ENCODE results near the gene PPP6R3.

Gene PPP6R3

DNA sequence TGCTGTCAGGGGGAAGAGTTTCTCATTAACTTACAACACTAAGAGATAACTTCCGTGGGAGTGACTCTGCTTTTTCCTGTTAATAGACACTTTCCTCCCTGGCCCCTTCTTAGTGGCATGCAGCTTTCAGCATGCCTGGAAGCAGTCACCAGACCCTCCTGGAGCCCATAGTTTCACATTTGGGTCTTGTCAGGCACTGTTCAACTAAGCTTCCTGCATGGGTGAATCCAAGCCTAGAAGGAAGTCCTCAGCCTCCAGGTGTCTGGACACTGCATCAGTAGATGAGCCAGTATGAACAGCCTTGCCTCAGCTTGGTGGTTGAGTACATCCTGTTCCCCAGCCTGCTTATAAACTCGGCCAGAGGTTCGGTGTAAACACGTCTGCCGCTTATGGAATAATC lies 68.1 kb downstream of the PPP6R3 start:
- Histone ChIP-seq H3K36me3 (ENCODE audit: insufficient read depth, low read length) (peaks cover 77% of the 10 kb centered on the region), H3K79me2 (ENCODE audit: insufficient read depth, low read length) (peaks cover 96% of the 10 kb centered on the region), H3K9me3 (ENCODE audit: insufficient read depth, low read depth, low read length) (no peaks in the 10 kb centered on the region), H4K20me1 (ENCODE audit: insufficient read depth, low read length, poor library complexity, severe bottlenecking) (peaks cover 61% of the 10 kb centered on the region), H3K4me1 (ENCODE audit: insufficient read depth, low read length, poor library complexity, severe bottlenecking) (peaks cover 2% of the 10 kb centered on the region), H3K9ac (ENCODE audit: low read depth, low read length, poor library complexity, severe bottlenecking) (no peak overlapping the region), H3K27me3 (ENCODE audit: insufficient read depth, low read length, poor library complexity, severe bottlenecking) (no peaks in the 10 kb centered on the region), H3K4me2 (ENCODE audit: low read depth, low read length, poor library complexity, severe bottlenecking) (no peak overlapping the region), H3F3A (ENCODE audit: low read depth) (no peaks in the 10 kb centered on the region), H2AFZ (ENCODE audit: low read length) (no peak overlapping the region), H3K9me2 (replicated peaks; ENCODE audit: low read depth, low read length) (no peaks in the 10 kb centered on the region), H3K4me3 (ENCODE audit: low read length, poor library complexity, severe bottlenecking) (no peak overlapping the region)
- TF ChIP-seq EZH2phosphoT487 (IDR thresholded peaks at IDR 0.05; ENCODE audit: borderline replicate concordance), result no peak
- TF ChIP-seq, protein P1, sequence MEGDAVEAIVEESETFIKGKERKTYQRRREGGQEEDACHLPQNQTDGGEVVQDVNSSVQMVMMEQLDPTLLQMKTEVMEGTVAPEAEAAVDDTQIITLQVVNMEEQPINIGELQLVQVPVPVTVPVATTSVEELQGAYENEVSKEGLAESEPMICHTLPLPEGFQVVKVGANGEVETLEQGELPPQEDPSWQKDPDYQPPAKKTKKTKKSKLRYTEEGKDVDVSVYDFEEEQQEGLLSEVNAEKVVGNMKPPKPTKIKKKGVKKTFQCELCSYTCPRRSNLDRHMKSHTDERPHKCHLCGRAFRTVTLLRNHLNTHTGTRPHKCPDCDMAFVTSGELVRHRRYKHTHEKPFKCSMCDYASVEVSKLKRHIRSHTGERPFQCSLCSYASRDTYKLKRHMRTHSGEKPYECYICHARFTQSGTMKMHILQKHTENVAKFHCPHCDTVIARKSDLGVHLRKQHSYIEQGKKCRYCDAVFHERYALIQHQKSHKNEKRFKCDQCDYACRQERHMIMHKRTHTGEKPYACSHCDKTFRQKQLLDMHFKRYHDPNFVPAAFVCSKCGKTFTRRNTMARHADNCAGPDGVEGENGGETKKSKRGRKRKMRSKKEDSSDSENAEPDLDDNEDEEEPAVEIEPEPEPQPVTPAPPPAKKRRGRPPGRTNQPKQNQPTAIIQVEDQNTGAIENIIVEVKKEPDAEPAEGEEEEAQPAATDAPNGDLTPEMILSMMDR (conservative IDR thresholded peaks at IDR 0.05; ENCODE audit: low read length), result no peak

DNA sequence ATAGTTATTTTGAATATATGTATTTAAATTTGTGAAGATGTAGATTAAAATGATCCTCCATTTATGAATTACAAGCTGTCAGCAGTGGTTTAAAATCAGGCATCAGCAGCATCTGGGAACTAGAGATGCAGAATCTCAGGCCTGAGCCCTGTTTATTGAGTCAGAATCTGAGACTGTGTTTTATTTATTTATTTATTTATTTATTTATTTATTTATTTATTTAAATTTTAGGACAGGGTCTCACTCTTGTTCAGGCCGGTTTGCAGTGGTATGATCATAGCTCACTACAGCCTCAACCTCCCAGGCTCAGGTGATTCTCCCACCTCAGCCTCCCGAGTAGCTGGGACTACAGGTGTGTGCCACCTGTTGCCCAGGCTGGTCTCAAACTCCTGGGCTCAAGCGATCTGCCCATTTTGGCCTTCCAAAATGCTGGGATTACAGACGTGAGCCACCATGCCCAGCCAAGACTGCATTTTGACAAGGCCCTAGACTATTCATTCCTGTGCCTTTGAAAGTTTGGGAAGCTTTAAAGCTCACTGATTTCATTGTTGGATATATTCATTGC lies 70.7 kb downstream of the PPP6R3 start:
- Histone ChIP-seq H2AFZ (ENCODE audit: low read length) (no peak overlapping the region), H3K9me2 (replicated peaks; ENCODE audit: low read depth, low read length) (no peaks in the 10 kb centered on the region), H3K36me3 (ENCODE audit: insufficient read depth, low read length) (peaks cover 68% of the 10 kb centered on the region; the same call in 1 of the 2 replicates), H3K9ac (ENCODE audit: low read depth, low read length, poor library complexity, severe bottlenecking) (no peak overlapping the region), H3K4me2 (ENCODE audit: low read depth, low read length, poor library complexity, severe bottlenecking) (no peak overlapping the region), H3K9me3 (ENCODE audit: insufficient read depth, low read depth, low read length) (no peaks in the 10 kb centered on the region), H3K27me3 (ENCODE audit: insufficient read depth, low read length, poor library complexity, severe bottlenecking) (no peaks in the 10 kb centered on the region), H3K4me1 (ENCODE audit: insufficient read depth, low read length, poor library complexity, severe bottlenecking) (peaks cover 2% of the 10 kb centered on the region), H3K4me3 (ENCODE audit: low read length, poor library complexity, severe bottlenecking) (no peak overlapping the region), H3F3A (ENCODE audit: low read depth) (no peaks in the 10 kb centered on the region), H3K79me2 (ENCODE audit: insufficient read depth, low read length) (peaks cover 94% of the 10 kb centered on the region), H4K20me1 (ENCODE audit: insufficient read depth, low read length, poor library complexity, severe bottlenecking) (peaks cover 64% of the 10 kb centered on the region)
- TF ChIP-seq EZH2phosphoT487 (IDR thresholded peaks at IDR 0.05; ENCODE audit: borderline replicate concordance), result no peak
- TF ChIP-seq, protein P1 (conservative IDR thresholded peaks at IDR 0.05; ENCODE audit: low read length), result no peak

DNA sequence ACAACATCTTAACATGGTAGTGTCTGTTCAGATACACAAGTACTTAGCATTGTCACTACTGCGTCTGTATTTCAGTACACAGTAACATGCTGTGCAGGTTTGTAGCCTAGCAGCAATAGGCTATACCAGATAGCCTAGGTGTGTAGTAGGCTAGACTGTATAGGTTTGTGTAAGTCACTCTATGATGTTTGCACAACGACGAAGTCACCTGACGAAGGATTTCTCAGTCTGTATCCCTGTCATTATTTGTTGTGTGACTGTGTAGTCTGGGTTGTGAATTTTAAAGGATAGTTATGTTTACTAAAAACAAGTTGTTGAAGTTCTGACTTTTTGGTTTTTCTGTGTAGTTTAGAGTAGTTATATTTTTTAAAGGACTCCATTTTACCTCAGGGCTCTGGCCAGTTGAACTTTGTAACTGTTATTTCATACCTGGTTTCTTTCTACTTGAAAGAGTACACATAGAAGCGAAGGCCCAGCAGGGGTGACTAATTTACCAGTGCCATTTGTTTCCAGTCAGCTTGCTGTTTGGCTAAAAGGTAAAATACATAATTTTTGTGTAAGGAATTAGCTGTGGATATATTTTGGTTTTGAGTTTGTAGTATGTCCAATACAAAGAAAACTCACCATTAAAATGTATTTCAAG lies 72.3 kb downstream of the PPP6R3 start:
- H4K20me1 ChIP-seq (ENCODE audit: insufficient read depth, low read length, poor library complexity, severe bottlenecking), result peaks cover 69% of the 10 kb centered on the region

More for the DNA sequence above, 72.3 kb downstream of the PPP6R3 start:
- Histone ChIP-seq H3K4me1 (ENCODE audit: insufficient read depth, low read length, poor library complexity, severe bottlenecking) (peaks cover 2% of the 10 kb centered on the region), H3K27me3 (ENCODE audit: insufficient read depth, low read length, poor library complexity, severe bottlenecking) (no peaks in the 10 kb centered on the region), H3K4me2 (ENCODE audit: low read depth, low read length, poor library complexity, severe bottlenecking) (no peak overlapping the region), H3K9me2 (replicated peaks; ENCODE audit: low read depth, low read length) (no peaks in the 10 kb centered on the region), H3K36me3 (ENCODE audit: insufficient read depth, low read length) (peaks cover 67% of the 10 kb centered on the region), H3F3A (ENCODE audit: low read depth) (no peaks in the 10 kb centered on the region), H3K79me2 (ENCODE audit: insufficient read depth, low read length) (peaks cover 87% of the 10 kb centered on the region), H3K9ac (ENCODE audit: low read depth, low read length, poor library complexity, severe bottlenecking) (no peak overlapping the region), H3K9me3 (ENCODE audit: insufficient read depth, low read depth, low read length) (no peaks in the 10 kb centered on the region), H2AFZ (ENCODE audit: low read length) (no peak overlapping the region), H3K4me3 (ENCODE audit: low read length, poor library complexity, severe bottlenecking) (no peak overlapping the region)
- TF ChIP-seq EZH2phosphoT487 (IDR thresholded peaks at IDR 0.05; ENCODE audit: borderline replicate concordance), result no peak
- TF ChIP-seq, protein P1 (conservative IDR thresholded peaks at IDR 0.05; ENCODE audit: low read length), result peak; percentile 33

All from Loucy (cell line).